HG03039 (cell line): ENCODE data around the gene KCNMA1.

Source experiments
- ATAC-seq: cut with Tn5 transposase; IDR thresholded peaks from one replicate; pipeline ENCODE4 v1.9.1; 2021; ENCODE audit warnings: mild to moderate bottlenecking, moderate library complexity; ENCODE audit not compliant: unreplicated experiment

KCNMA1 gene

DNA sequence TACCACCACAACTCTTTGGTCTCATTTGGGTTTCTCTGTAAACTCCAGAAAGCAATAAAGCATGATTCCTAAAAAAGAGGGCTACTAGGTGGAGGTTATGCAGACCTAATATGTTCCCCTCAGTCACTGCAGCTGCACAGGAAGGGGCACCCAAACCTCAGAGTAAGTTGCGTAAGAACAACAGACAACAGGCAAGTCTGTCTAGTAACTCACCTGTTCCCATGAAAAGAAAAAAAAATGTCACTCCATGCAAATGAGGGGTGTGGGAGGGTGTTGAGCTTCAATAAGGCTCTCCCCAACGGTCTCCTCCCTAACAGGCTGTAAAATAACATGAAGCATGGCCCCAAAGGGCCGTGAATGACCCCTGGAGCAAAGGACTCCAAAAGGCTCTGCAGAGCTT is 461.4 kb downstream of the KCNMA1 start:
- ATAC-seq: no peak

DNA sequence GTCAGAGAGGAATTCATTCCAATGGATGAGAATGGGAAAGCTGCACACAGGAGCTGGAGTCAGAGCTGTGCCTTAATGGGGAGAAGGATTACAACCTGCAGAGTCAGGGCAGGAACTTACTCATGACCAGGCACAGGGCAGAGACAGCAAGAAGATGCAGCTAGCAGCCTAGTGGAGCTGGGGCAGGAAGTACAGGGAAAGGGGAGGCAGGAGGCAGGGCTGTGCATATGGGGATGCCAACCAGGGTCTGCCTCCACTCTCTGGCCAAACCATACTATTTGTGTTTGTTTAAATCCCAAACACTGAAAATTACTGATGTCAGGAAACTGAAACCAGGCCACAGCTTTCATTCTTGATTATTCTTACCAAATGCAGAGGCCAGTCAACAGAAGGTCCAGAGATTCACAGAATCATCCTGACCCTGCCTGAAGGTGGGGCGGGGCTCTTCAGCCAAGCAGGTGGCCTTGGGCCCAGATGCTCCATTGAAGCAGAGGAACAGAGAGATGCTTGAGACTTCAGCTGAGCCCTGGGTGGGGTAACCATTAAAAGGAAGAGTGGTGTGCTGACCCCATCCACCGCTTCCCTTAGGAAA is 461.9 kb downstream of the KCNMA1 start:
- ATAC-seq: no peak

DNA sequence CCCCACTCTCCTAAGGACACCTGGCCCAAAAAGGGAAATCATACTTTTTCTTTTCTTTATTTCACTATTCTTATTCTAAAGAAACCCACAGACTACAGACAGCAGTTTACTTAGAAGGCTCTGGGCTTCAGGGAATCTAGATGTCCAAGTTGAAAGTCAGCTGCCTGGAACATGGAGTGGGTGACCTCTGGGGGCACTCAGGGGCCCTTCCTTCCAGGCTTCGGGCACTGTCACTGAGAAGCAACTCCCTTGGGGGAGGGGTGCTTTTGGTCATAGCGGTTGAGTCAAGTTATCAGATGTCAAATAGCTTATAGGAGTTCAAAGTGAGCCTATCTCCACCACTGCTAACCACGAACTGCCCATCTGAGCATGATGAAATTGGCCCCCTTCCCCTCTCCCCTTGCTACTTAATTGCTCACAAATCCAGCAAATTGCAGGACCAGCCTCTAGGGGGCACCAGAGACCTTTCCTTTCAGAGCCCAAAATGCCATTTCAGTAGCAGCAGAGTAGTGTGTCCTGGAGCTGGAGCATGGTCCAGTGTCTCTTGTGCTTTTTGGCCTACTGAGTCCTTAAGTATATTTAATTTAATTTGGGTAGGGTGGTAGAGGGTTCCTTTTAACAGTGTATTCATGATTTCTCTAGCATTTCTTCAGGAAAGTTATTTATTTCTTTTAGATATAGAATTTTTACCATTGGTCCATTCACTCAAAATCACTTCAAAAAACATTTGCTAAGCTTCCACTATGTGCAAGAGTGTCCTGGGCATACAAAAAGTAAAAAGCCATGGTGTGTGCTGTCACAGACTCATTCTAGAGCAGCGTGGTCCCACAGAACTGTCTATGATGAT is 463.8 kb downstream of the KCNMA1 start:
- no peak for ATAC-seq

DNA sequence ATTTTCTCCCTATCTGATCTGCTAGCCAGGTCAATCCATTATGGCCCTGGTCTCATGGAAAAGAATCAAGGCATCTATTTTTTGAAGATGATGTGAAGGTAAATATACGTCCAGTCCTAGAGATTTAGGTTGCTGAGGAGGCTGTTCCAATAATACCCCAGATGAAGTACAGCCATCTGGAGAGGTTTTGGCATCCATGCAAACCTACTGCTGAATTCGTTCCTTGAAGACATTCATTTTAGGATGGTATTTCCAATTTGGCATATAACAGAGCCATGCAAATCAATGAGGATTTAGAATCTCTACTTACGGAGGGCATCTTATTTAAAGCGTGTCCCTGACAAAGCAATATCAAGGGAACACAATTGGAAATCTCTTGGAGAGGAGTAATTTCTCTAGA is 465.5 kb downstream of the KCNMA1 start:
- ATAC-seq: no peak

DNA sequence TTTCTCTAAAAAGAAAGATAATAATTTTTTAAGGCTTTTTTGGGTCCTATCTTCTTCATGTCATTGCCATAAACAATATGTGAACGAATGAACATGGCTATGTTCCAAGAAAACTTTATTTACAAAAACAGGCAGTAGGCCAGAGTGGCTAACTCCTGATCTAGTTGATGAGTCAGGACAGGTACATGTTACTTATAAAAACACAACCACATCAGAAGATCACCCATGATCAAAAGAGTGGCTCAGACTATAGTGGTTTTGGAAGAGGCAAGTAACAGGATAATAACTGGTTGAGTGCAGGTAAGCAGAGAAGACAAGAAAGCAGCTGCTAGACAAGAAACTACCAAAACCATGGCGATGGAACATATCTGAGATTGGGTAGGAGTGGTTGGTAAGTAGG is 468.7 kb downstream of the KCNMA1 start:
- ATAC-seq: no peak

DNA sequence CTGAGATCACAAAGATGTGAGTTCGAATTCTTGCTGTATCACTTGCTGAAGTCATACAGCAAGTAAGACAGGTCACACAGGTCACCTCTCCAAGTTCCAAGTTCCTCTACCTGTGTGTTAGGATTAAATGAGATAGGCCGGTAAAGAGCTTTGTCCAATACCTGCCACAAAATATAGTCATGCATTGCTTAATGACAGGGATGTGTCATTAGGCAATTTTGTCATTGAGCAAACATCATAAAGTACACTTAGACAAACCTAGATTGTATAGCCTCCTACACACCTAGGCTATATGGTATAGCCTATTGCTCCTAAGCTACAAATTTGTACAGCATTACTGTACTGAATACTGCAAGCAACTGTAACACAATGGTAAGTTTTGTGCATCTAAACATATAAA is 469.4 kb downstream of the KCNMA1 start:
- no peak for ATAC-seq

DNA sequence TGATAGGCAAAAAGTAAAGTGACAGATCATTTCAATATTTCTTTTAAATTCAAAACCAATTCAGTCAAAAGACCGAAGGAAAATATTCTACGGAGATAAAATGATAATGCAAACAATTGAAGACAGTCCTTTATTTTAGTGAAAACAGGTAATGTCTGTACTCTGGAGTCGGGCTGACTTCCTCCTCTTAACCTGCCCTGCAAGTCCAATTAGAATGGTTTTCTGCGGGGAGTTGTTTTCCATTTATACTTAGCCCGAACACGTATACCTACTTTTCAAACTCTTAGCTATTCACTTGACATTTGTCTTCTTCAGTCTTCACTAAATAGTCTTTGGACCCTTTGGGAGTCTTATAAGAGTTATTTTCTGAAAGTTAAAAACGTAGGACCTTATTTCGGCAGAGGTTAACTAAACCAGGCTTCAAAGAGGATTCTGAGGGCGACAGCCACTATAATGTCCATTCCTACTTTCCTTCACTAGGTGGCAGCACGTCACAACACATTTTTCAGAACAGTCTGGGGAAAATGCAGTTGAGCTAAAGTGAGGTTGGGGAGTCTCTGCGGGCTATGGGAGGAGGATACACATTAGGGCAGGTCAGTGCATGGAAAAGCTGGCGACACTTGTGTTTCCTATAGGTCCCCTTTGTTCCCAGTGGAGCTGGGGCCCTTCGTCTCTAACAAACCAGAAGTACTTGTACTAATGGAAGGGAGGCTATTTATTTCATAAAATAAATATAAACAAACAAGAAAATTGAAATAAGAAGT is 472.0 kb downstream of the KCNMA1 start:
- no peak for ATAC-seq

DNA sequence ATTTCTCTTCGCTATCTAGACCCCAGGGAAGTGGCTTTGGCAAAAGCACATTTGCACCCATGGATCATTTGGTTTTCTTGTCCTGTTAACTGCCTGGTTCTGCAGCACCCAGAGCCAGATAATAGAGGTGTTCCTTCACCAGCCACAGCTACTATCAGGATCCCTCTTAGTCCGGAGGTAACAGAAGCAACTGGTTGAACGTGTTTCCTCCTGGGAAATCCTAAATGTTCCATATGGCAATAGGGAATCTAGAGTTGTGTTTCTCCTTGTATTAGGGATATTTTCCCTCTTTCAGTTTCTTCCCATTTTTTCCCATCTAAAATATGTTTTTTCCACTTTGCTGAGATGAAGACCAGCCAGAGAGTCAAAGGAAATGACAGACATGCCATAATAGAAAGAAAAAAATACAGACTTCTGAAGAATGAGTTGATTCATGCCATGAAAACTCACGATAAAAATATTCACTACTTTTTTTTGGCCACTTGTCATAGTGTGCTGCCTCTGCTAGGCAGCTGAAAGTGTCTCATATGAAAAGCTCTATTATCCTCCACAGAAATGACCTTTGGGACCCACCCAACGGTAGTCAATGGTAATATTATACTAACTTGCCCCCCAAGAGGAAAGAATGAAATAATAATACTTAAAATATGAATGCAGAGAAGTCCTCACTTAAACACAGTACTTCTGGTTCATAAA is 472.8 kb downstream of the KCNMA1 start:
- ATAC-seq: no peak

DNA sequence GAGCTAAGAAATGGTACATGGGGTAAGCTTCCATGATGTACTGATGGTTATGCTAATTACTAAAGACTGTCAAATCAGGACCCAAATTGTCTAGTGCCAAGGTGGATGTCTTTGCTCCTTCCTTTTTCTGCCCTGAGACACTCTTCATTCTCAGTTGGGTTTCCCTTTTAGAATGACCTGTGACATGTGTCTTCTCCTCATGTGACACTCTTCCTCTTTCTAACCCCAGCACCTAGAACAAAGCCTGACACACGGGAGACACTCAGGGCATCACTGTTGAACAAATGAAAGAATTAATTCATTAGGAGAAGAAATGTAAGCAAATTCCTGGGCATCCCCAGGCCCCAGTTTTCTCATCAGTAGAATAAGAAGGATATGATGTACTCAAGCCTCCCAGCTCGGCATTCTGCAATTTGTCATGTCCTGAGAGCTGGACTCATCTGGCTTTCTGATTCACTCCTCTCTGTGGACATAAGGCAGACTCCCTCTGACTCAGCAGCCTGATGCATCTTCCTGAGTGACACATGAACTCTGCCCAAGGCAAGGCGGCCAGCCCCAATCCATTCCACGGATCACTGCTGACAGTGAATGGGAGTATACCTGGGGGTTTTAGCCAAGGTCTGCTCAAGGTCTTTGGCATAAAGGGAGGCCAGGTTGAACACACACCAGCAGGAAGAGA is 473.8 kb downstream of the KCNMA1 start:
- no peak for ATAC-seq

DNA sequence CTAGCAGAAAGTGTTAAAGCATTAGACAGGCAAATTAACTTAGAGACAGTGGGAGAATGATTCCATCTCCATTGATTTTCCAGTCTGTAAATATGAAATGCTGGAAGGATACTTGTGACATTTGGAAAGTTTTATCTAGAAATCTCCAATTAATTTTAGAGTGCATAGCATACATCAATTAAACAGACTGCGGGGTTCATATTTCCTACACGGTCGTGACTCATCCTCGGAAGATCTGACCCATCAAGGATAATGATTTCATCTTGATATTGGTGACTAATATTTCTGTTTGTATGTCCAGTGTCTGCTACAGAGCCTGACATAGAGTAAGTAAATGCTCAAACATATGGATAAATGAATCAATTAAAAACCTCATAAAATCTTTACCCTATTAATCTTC is 474.9 kb downstream of the KCNMA1 start:
- ATAC-seq: no peak

DNA sequence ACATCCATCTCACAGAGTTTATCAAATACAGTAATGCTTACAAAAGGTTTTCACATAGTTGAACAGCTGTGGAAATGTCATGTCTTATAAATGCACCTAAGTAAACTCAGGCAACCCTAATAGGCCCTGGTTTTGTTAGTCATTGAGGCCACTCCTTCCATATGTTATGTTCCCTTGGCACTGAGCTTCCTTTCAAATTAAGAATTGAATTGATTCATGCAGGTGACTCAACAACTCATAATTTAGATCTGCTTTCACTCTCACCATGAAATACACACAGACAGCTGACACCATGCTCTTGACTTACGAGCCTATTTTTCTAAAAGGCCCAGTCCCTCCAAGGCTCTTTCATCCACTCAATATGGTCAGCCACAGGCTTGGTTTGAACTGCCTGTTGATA is 476.9 kb downstream of the KCNMA1 start:
- ATAC-seq: no peak

DNA sequence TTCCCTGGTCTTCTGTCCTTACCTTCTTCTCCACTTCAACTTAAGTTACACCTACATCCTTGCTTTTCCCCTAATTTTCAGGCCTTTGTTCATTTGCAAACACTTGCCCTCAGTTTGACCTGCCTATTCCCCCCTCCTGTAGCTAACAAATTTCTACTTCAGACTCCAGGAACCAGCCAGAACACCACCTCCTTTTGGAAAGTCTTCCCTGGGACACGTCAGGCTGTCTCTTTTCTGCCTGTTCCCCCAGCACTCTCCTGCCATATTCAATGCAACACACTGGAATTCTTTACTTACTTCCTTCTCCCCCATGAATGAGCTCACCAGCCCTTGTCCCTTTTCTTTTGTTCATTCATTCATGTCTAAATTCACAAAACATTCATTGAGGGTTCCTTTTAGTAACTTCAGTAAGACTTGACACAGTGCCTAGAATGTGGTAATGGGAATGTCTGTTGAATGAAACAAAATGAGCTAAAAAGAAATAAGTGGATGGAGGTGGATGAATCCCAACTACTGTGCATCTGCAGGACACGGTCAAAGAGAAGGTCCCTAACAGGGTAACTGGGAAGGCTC is 478.0 kb downstream of the KCNMA1 start:
- no peak for ATAC-seq

DNA sequence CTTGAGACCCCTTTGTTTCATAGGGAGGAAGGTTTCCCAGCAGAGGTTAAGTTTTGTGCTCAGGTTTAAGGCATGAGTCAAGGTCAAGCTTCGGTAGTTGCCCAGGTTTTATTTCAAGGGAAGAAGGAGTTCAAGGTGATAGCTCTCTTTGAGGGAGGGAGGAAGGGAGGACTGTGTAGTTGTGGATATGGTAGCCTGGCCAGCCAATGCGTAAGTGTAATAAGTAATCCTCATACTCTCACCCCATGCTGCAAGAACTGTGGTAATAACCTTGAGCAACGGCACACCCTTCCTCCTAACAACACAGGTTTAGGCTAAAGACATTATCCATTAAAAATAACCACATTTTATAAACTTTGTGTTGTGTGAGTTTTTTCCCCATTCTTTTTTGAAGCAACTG is 478.9 kb downstream of the KCNMA1 start:
- no peak for ATAC-seq

DNA sequence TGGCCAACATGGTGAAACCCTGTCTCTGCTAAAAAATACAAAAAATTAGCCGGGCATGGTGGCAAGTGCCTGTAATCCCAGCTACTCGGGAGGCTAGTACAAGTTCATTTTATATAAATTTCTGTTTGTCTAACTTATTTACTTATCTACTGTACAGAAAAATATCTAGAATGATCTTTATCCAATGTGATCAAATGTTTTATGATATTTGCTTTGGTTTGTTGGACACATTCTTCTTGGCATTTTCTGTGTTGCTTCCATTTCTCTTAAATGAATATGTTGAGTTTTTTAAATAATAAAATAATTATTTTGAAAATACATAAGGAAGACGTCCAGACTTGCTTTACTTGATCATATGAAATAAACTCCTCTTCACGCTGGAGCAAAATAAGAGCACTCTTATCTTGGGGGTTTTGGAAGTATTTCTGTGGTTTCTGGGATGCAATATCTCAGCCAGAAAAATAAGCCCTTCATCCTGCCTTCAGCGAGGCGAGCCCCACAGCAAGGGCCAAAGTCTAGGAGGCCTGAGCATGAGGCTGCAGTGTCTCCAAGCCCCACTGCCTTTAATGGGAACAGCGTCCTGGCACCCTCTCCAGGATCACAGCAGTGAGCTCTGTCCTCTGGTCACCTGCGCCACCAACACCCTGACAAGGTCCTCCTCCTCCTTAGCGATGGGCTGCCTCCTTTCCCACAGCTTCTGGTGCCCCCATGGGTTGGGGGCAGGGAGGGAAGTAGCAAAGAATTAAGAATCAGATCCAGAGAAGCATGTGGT is 480.2 kb downstream of the KCNMA1 start:
- no peak for ATAC-seq

DNA sequence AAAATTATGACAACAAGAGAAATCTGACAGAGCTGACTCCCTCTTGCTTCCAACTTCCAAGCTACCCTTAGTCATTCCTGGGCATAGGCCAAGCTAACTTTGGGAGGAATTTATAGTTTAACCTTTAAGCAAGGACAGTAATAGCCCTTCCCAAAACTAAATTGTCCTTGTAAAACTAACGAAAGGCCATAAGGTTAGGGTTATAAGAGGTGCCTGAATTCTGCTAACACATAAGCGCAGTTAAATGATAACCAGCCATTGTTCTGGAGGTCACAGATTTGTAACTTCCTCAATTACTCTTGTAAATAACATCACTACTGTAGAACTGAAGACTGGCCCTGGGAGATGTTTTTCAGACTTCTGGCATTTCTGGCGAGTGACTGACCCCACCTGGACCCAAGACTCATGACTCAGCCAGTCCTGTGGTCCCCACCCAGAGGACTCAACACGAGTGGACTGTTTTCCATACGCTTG is 481.2 kb downstream of the KCNMA1 start:
- no peak for ATAC-seq

DNA sequence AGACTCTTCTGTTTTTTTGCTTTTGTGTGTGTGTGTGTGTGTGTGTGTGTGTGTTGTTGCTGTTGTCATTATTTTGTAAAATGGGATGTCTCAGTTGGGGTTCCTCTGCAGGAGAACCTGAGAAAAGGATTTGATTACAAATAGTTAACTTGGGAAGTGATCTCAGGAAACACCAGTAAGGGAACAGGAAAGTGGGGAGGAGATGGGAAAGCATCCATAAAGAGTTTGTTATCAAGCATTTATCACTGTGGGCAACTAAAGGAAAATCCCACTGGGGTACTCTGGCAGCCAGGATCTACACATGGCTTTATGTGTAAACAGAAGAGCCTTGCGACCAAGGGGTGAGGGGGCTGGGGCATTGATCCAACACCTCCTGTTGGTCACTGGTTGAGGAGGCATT is 485.4 kb downstream of the KCNMA1 start:
- ATAC-seq: no peak

DNA sequence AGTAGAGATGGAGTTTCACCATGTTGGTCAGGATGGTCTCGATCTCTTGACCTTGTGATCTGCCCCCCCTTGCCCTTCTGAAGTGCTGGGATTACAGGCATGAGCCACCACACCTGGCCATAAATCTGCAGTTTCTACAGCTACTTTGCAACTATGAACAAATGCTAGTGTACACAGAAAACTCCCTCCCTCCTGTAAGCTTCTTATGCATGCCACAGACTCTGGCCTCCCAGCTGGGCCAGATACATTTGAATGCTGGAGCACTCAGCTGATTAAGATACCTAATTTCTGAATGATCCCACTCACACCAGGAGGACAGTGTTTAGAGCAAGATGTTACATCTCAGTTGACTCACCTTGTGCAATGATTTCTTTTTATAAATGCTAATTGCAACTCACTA is 486.2 kb downstream of the KCNMA1 start:
- no peak for ATAC-seq

DNA sequence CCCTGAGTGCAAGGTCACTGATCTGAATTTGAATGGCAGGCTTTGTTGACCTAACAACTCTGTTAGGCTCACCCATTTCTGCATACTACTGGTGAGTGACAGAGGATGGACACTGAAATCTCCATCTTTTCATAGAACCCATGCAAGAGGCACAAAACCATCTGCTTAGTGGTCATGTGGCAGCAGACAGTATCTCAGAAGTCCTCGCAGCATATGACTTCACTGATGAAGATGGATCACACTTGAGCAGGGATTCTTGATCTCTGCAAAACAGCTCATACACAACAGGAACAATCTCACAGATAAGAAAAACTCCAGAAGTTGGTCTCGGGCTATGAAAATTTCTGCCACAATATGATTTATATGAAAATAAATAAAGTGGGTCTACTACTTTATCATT is 487.9 kb downstream of the KCNMA1 start:
- ATAC-seq: no peak

DNA sequence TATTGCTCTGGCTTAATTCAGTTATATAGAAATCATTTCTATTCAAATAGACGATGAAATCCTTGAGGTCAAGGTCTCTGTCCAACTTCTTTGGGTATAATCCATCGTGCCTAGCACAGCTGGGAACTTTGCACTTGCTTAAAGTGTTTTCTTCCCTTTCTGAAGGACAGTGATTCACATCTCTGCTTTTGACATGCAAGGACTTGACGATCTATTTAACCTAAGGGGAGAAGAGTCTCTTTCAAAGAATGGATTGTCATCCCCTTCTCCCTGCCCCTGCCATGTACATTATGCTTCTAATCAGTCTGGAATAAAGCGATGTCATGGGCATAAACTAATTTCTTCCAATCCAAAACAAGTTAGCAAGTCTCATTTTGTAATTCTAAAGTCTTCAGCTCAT is 488.6 kb downstream of the KCNMA1 start:
- ATAC-seq: no peak

DNA sequence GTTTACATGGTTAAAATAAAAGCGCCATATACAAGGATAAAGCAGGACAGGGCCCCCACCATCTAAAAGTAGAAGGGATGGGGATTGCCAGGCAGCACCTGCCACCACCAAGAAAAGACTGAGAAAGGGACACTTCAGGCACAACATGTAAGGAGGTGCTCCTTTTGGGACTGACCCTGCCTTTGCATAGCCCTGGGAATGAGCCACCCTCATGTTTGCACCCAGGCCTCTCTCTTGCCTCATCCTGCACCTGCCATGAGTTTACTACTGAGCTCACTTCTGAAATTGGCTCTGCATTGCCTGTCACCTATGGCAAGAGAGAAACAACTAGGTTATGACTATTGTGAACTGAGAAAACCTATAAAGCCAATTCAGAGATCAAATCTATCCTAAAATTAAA is 489.7 kb downstream of the KCNMA1 start:
- ATAC-seq: no peak
